Skin of body (tissue), 2 donors: Measurements from ENCODE around the gene LY9. TPM values are rescaled to one million over a fixed set of nuclear protein-coding genes. Genes with fewer than 3 reads are reported as not detected.
"Not testable (repeated sequence)": the region's sequence is repeated elsewhere in the genome, so short reads cannot be mapped to it uniquely, and the experiment has no call there.

Source experiments
- DNase-seq: peaks from one replicate; lab custom pipeline; 2025; lab: John Stamatoyannopoulos, UW
- total RNA-seq: library from RNA; depleted of rRNA; stranded (reverse); fragments of >200 nt; gene quantifications from one replicate; pipeline ENCODE4 v1.2.3, GENCODE V29; 2014

Gene LY9
- total RNA-seq, 1 donor from 2014 or later = 0.89 TPM

DNA sequence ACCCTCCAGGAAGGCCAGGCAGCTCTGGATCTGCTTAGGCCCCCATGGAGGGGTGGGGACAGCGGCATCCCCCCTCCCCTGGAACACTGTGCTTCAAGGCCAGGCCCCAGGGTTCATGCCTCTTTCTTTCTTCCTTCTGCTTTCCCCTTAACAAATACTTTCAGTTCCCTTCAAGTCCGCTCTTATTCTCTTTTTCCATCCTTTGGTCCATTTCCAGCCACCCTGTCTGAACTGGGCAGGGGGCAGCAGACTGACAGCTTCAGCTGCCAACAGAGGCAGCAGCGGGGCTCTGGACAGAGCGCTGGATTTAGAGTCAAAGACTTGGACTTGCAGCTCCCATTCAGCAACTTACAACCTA lies 67.8 kb downstream of the LY9 start:
- no peak for DNase-seq

DNA sequence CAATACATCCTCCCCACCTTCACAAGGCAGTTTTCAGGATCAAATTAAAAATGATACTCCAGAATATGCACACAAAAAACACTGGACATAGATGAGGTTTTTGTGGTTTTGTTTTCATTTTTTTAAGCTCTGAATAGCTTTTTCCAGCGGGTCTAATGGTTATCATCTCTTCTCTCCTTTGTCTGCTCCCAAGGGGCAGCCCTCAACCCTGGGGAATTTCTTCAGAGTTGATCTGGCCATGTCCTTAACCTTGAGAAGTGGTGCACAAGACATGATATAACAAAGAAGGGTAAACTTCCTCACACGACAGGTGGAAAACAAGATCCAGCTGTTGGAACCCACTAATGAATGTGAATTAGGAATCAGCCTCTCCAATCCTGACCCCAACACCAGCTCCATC lies 68.2 kb downstream of the LY9 start:
- DNase-seq = no peak

DNA sequence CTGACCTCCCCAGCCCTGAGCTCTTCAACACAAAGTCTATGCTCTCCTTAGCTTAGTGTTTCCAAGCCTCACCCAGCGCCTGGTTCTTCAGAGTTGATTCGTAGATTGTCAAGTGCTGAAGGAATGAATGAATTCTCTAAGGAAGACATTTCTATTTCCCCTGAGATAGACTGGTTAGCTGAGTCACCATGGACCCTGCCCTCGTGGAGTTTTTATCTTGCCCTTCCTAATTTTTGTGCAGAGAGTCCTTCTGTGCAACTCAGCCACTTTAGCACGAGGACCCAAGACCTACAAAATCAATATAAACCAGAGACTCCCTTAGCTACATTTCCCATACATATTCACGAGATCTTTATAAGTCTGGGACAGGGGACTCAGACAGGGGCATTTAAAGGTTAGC lies 69.4 kb downstream of the LY9 start:
- DNase-seq = no peak

DNA sequence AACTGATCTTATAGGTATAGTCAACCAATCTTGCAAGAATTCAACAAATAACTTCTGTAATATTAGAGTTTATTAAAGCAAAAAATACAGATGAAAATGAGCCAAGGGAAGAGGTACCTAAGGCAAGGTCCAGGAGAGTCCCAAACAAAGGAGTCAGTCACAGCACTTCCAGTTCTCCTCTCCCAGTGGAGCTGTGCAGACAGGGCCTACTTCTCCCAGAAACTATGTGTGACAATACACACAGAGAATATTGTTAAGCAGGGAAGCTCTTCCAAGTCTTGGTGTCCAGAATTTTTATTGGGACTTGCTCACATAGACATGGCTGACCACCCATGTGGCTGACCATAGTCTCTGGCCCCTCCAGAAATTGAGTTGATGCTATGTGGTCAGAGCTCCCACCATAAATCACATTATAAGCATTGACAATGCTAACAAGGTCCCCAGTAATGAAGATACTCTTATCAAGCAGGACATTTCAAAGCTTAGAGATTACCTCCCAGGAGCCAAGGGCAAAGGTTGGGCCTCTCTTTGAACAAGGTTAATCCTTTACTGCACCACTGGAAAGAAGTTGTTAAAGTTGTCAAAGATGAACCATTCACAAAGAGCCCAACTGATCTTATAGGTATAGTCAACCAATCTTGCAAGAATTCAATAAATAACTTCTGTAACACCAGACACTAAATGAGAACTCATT lies 70.2 kb downstream of the LY9 start:
- DNase-seq = no peak

DNA sequence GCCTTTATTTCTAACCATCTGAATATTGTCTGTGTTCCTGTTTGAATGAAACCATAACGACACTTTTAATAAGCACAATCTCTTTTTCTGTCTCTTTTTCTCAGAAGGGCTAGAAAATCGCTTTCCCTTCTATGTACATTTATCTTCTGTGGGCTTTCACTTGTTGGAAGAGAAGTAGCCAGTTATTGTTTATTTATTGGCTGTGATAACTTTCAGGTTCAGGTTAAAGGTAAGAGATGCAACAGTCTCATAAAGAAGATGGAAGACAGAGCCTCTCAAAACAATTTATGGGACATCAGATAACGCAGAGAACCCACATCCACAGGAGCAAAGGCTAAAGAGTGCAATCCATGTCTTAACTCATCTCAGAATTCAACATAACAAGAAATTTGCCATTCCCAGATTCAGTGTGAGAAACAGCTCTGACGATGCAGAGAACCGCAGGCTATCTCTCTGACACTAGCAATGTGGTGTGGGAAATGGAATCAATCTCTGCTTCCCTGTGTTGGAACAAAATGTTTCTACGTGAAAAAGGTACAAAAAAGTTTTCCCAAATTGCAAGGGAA lies 70.8 kb downstream of the LY9 start:
- no peak for DNase-seq

DNA sequence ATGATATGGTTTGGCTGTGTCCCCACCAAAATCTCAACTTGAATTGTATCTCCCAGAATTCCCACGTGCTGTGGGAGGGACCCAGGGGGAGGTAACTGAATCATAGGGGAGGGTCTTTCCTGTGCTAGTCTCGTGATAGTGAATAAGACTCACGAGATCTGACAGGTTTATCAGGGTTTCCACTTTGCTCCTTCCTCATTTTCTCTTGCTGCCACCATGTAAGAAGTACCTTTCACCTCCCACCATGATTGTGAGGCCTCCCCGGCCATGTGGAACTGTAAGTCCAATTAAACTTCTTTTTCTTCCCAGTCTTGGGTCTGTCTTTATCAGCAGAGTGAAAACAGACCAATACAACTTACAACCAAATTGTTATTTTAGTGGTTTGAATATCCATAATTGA lies 71.7 kb downstream of the LY9 start:
- not testable (repeated sequence) for DNase-seq

DNA sequence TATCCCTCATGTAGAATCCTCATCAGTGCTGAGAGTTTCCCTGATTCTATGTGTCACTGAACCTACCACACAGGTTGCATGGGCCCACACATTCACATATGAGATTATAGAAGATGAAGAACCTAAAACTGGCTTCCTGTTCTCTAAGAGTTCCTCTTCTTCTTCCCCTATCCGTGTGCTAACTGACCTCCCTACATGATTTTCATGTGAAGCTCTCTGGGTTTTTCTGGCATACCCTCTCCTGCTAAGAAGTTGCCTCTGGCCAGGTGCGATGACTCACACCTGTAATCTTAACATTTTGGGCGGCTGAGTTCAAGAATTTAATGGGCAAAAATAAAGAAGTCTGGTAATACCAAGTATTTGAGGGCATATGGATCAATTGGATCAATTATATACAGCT lies 72.2 kb downstream of the LY9 start:
- DNase-seq = no peak

DNA sequence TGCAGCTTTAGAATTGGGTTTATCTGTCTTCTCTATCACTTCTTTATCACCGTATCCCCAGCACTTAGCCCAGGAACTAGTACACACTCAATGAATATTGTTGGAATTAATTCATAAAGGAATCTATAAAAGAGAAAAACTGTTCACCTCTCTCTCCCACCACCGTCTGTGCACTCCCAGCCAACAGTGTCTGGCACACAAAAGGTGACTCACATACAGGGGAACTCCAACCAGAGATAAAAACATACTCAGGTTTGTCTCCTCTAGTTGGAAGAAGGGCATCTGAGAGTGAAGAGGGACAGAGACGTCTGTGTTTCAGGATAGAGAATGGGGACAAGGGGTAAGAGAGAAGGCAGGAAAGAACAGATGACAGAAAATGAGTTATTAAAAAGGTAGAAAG lies 79.0 kb downstream of the LY9 start:
- DNase-seq = no peak

DNA sequence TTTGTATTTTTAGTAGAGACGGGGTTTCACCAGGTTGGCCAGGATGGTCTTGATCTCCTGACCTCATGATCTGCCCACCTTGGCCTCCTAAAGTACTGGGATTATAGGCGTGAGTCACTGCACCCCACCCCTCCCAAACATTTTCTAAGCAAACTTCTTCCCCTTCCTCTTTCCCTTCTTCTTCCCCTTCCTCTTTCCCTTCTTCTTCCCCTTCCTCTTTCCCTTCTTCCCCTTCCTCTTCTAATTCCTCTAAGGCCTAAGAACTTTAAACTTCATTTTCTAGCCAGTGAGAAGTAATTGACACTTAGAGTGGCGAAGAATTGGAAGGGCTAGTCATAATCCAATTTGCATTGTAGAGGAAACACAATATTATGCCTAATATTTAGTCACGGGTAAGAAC lies 79.6 kb downstream of the LY9 start:
- DNase-seq = not testable (repeated sequence)

DNA sequence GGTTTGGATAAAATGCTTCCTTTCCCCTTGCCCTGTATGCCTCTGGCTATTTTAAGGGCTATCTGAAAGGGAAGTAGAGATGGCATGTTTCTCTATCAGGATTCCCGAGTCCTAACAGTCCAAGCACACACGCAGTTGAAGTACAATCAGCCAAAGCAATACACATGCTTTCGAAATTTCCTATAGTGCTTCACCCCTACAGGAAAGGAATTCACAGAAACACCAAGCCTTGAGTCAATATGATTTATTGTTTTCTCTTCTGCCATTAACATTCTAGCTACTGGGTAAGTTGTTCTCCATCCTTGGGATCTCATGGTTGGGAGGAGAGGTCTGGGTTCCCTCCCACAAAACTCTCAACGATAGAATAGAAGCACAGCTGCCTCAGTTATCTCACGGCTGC lies 80.3 kb downstream of the LY9 start:
- no peak for DNase-seq

DNA sequence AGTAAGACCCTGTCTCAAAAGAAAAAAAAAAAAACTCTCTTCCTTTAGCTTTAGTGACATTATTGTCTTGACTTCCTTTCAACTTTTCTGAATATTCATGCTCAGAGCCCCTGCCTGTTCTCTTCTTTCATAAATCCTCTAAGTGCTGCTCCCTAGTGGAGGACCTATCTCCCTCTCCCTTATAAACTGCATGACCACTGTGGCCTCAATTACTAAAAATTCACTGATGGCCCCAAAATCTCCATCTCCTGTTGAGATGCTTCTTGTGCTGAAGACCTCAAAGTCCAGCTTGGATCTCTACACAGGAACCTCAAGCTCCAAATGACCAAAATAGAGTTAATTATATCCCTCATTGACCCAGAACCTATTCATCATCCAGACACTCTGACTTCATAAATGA lies 81.2 kb downstream of the LY9 start:
- DNase-seq = no peak

Other genes with a start within 250 kb of the LY9 start
- gene CD84, start 216.7 kb upstream of the LY9 start, total RNA-seq = 3.8 TPM
- gene SLAMF1, start 149.1 kb upstream of the LY9 start, total RNA-seq = 0.20 TPM
- 8.2 TPM for gene CD48, start 84.4 kb upstream of the LY9 start, total RNA-seq
- gene SLAMF7, start 56.9 kb upstream of the LY9 start, total RNA-seq = 0.49 TPM
- 0.49 TPM for gene CD244, start 66.7 kb downstream of the LY9 start, total RNA-seq
- gene ITLN1, start 89.0 kb downstream of the LY9 start, total RNA-seq = 0.49 TPM
- gene ITLN2, start 158.6 kb downstream of the LY9 start, total RNA-seq = not detected
- 42.1 TPM for gene F11R, start 225.0 kb downstream of the LY9 start, total RNA-seq
- gene TSTD1, start 242.8 kb downstream of the LY9 start, total RNA-seq = 29.3 TPM
- gene USF1, start 249.8 kb downstream of the LY9 start, total RNA-seq = 48.7 TPM